ENCODE results near the gene AP1M1.

DNA sequence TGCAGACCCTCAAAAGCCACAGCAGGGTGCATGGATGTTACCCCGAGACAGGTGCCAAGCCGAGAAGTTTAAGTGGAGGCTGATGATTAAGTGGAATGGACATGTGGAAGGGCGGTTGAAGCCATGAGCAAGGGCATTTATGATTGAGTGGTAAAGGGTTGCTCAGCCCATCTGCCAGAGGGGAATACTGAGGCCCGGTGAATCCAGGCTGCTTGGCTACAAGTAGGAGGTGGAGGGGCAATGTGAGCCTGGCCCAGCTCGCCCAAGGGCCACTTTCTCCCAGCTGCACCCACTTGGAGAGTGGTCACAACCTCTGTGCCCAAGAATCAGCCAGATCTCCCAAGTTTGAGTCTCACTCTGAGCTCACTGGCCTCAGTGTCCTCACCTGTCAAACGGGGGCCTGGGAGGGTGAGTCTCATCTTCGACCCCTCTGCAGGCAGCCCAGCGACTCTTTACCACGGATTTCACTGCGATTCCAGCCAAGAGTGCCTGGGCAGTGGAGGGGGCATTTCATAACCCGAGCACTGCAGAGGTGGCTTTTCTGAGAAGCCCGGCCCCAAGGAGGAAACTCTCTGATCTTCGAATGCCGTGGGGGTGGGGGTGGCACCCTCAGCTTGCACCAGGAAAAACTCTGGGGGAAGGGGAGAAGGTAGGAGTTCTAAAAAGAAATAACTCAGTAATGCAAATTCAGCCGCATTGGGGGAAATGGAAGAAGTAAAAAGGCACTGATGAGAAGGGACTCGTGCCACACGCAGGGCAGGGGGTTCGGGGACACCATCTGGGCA lies 64.1 kb downstream of the AP1M1 start:
- TF ChIP-seq CTCF (IDR thresholded peaks at IDR 0.05) (no peak), POLR2A (IDR thresholded peaks at IDR 0.05) (no peak)
